ENCODE results near the gene CHADL.

CHADL gene

GRCh38 chr22:41254230-41254629 lies 13.5 kb upstream of the CHADL start:
- DNase-seq, result no peak

GRCh38 chr22:41252365-41252764 lies 11.6 kb upstream of the CHADL start:
- no peak for DNase-seq

- no peak for DNase-seq
Measured at GRCh38 chr22:41250127-41250526, 9.4 kb upstream of the CHADL start.

- DNase-seq, result no peak
Measured at GRCh38 chr22:41249442-41249841, 8.7 kb upstream of the CHADL start.

- DNase-seq, result no peak
Measured at GRCh38 chr22:41248758-41249157, 8.0 kb upstream of the CHADL start.

GRCh38 chr22:41248314-41248713 lies 7.6 kb upstream of the CHADL start:
- no peak for DNase-seq

- no peak for DNase-seq
Measured at GRCh38 chr22:41247703-41248102, 7.0 kb upstream of the CHADL start.

GRCh38 chr22:41245917-41246499 lies 5.3 kb upstream of the CHADL start:
- no peak for DNase-seq

- no peak for DNase-seq
Measured at GRCh38 chr22:41243361-41243760, 2.6 kb upstream of the CHADL start.

GRCh38 chr22:41242396-41243117 lies 1.8 kb upstream of the CHADL start:
- no peak for DNase-seq

GRCh38 chr22:41241133-41241676 lies 474 bp upstream of the CHADL start:
- DNase-seq, result no peak

GRCh38 chr22:41239443-41240128 lies 1.1 kb downstream of the CHADL start:
- DNase-seq, result no peak

GRCh38 chr22:41238570-41239442 lies 1.9 kb downstream of the CHADL start:
- no peak for DNase-seq

- DNase-seq, result peak; percentile 9
Measured at GRCh38 chr22:41237707-41238569, 2.8 kb downstream of the CHADL start.

- no peak for DNase-seq
Measured at GRCh38 chr22:41237036-41237706, 3.6 kb downstream of the CHADL start.

GRCh38 chr22:41234815-41235695 lies 5.7 kb downstream of the CHADL start:
- peak; percentile 55 for DNase-seq

GRCh38 chr22:41231369-41231768 lies 9.4 kb downstream of the CHADL start:
- no peak for DNase-seq

- DNase-seq, result no peak
Measured at GRCh38 chr22:41230401-41230785, 10.3 kb downstream of the CHADL start.

GRCh38 chr22:41229730-41230400 lies 10.9 kb downstream of the CHADL start:
- no peak for DNase-seq

GRCh38 chr22:41229215-41229614 lies 11.5 kb downstream of the CHADL start:
- no peak for DNase-seq
